GM19023 (cell line): ENCODE data around the gene IFNK.

Experiments
- ATAC-seq: cut with Tn5 transposase; IDR thresholded peaks from one replicate; pipeline ENCODE4 v1.9.1; 2021; ENCODE audit warnings: mild to moderate bottlenecking, moderate library complexity; ENCODE audit not compliant: unreplicated experiment

IFNK gene

DNA sequence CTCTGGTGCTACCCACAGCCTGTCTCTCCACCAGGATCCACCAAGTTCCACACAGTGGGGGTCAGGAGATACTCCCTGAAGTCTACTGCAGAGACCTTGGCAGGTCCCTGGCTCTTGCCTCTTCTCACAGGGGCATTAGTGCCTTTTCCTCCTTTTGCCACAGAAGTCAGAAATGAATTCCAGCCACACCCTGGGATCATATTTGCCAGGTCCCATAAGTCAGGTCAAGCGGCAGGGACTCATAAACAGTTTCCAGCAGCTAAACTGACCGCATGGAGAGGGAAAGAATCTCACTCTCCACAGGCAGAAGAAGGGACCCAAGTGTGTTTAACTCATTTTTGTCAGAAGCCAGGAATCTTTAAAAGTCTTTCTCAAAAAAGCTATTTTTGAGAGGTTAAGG lies 13.3 kb upstream of the IFNK start:
- no peak for ATAC-seq

- no peak for ATAC-seq
These were observed 12.3 kb upstream of the IFNK start for GRCh38 chr9:27511771-27512170.

GRCh38 chr9:27514551-27514950 lies 9.5 kb upstream of the IFNK start:
- no peak for ATAC-seq

DNA sequence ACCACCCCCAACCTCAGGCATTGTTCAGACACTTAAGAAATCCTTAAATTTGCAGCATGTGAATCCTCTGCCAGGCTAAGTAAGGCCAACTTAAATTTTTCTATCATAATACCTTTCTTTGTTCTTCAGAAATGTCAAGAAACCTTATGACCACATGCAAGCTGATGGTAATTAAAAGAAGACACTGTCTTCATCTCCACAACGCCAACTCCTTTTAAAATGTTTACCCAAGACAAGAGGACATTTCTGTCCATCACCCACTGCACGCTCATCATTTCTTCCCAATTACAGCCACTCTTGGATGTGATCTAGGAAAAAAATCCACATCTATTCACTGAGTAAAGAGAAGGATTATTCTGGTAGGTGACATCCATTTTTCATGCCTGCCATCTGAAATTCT lies 6.1 kb upstream of the IFNK start:
- no peak for ATAC-seq

DNA sequence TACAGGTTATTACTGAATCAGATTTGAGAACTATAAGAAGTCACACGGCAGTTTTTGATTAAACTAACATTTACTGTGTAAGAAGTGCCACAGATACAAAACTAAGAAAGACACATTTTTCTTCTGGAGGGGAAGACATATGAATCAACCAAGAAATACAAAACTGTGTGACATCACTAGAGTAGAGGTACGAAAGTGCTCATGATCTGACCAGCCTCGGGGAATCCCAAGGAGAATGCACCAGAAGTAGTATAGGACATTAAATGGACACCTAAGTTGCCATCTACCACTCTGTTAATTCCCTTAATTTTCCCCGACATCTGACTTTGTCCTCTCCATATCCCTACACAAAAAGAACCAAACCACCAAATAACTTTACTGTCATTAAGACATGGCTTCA lies 5.3 kb upstream of the IFNK start:
- no peak for ATAC-seq

GRCh38 chr9:27519466-27520465 lies 4.3 kb upstream of the IFNK start:
- ATAC-seq: no peak

- ATAC-seq: no peak
These were observed 3.1 kb upstream of the IFNK start for GRCh38 chr9:27520986-27521385.

- no peak for ATAC-seq
These were observed 949 bp upstream of the IFNK start for GRCh38 chr9:27523141-27523540.

DNA sequence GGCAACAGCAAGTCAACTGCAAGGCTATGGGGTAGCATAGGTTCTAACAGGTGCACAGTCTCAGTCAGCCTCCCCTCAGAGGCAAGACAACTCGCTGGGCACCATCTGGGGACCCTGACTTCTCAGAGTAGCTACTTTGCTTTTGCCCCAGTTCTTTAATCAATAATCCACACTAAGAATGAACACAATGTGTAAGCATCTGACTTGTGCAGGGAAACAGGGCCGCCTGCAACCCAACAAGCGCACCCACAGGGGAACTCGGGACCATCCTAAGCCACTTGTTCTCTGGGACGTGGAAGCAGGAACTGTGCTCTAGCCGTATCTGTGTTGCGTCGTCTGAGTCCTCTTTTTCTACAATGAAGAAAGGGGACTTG lies 3.6 kb downstream of the IFNK start:
- no peak for ATAC-seq

DNA sequence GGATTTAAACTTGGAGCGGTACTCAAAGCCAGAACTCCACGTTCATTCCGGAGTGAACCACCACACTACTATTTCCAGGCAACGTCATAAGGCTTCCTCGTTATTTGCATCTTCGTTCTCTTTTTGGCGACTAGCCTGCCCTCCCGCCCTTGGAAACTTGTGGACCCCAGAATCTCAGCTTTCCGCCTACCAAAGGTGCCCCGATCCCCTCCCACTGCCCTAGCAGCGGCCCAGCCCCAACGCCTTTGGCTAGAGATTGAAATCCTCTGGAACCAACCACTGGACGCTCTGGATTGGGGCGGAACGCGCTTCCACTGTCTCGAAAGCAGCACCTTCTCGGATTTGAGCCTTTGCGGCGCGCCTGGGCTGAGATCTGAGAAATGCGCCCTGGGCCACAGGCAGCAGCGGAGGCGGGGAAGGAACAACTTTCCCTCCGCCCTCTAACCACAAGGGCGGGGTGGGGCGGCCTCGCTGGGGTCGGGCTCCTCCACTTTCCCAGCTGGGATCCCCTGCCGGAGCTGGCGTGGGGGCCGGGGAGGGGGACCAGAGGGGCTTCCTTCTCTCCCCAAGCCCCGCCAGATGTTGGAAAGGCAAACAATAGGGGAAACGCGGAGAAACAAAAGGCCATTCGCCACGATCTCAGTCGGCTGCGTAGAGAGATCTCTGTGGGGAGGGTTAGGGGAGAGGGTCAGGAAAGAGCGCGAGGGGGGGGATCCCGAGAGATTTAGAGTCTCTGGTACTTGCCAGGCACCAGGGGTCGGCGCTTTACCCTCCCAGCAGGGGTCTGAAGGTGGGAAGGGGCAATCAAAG lies 4.2 kb downstream of the IFNK start:
- peak; percentile 50 for ATAC-seq

DNA sequence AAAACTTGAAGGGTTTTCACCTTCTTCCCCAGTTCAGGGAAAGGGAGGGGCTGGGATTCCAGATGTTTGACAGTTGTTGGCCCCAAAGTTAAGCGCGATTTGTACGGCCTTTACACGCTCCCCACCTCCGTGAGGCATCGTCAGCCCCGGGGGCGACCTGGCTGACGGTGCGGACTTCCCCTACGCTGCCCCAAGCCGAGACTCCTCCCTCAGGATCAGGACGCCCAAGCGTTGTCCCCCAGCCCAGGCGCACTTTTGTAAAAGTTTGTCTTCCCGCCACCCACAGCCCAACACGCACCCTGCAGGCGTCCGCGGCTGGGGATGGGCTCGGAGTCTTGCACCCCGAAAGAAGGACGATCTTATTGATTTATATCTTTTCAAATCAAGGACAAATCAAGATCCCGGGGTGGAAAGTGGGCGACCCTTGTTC lies 4.8 kb downstream of the IFNK start:
- ATAC-seq: peak; percentile 46

DNA sequence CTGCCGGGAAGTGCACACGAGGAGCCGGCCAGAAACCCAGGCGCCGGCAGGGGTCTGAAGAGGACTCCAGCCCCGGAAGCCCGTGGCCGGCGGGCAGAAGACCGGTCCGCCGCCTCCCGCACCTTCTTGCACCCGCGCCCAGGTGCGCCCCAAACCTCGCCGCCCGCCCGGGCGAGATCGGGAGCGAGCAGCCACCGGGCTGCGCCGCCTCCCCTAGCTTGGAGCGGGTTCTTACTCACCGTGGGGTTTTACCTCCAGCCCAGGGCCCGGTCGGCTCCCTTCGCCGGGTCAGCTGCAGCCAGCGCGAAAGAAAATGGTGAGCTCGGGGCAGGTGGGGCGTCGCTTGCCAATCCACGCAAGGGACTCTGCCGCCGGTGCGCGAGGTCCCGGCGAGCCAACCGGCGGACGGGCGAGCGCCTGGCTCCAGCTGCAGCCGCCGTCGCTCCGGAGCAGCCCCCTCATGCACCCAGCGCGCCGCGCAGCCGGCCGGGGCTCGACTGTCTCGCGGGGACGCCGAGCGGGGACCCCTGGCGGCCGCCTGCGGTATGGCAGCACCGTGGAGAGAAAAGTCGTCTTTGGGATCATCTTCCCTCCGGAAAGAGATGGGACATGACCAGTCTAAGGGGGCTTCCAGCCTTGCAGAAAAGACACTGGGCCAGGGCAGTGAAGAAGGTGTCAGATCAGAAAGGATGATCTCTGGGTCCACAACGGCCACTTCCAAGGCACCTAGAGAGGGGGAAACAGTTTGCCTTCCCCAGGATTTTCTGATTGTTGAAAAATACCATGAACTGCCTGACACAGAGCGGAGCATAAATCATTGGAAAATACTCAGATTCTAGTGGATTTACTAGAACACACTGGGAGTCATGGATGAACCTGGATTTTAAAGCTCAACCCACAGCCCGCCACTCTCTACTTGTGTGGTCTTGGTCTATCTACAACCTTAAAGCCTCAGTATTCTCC lies 5.5 kb downstream of the IFNK start, which contains the start of gene MOB3B:
Gene MOB3B (minus strand): TSS at position 499 of the 963 bp plus-strand sequence. CDS start 74,264 bp downstream, outside the sequence.
- peak; percentile 80 for ATAC-seq

GRCh38 chr9:27530915-27531755 lies 7.0 kb downstream of the IFNK start:
- no peak for ATAC-seq

GRCh38 chr9:27532046-27532445 lies 8.0 kb downstream of the IFNK start:
- ATAC-seq: no peak

DNA sequence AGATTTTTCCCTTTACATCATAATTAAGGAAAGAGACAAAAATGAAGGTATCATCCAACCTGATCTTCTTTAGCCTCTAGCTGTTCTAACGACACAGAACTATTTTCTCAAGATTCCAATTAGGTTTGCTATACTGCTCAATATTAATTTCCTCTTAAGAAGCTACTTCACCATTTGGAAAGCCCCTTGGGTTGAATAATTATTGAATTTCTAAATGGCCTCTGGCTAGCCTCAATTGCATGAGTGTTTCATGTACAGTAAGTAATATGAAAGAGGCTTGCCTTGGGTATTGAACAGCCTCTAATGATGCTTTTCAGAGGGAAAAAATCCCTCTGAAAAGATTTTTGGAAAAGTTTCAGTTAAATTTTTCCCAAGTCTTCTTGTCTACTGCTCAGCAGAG lies 9.2 kb downstream of the IFNK start:
- ATAC-seq: no peak

DNA sequence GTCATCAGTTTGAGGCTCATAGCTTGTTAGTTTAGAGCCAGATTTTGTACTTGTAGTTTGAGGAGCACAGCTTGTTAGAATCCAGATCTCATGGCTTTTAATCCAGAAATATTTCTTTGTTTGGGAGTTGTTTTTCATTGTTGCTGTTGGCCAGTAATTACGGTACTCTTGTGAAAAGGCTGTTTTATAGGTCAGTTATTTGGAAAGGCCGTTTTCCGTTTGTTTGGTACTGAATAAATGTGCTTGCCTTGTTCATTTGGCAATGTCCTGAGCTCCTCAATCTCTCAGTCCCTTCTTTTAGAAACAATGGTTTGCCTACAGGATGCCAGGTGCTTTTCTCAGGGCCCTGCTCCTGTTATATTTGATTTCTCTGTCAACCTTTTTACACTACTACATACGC lies 10.0 kb downstream of the IFNK start:
- ATAC-seq: no peak

- ATAC-seq: no peak
These were observed 10.6 kb downstream of the IFNK start for GRCh38 chr9:27534658-27535209.

DNA sequence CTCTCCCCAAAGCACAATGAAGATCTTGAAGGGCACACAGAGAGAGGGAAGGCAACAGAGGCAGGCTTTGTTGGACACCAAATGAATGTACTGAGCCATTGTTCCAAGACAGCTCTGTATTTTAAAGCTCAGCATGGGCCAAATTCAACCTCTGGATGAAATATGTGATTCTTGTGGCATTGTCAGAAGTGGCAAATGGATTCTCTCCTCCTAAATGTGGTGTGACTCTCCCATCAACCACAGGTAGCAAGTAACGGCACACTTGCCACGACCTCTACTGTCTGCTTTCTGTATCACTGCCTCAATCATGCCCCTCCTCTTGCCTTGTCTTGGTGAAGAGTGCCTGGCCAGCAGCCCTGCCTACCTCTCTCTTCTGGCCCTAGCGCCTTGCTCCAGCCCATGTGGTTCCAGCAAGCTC lies 11.6 kb downstream of the IFNK start:
- no peak for ATAC-seq

GRCh38 chr9:27536168-27536567 lies 12.1 kb downstream of the IFNK start:
- ATAC-seq: no peak
